GM18508 (cell line): ENCODE data around the gene ACBD6.
"Not testable (repeated sequence)": the region's sequence is repeated elsewhere in the genome, so short reads cannot be mapped to it uniquely, and the experiment has no call there.

ENCODE experiments used
- ATAC-seq: cut with Tn5 transposase; IDR thresholded peaks from one replicate; pipeline ENCODE4 v1.9.1; 2021; ENCODE audit warnings: moderate number of reproducible peaks; ENCODE audit not compliant: insufficient read depth, unreplicated experiment

Gene ACBD6

DNA sequence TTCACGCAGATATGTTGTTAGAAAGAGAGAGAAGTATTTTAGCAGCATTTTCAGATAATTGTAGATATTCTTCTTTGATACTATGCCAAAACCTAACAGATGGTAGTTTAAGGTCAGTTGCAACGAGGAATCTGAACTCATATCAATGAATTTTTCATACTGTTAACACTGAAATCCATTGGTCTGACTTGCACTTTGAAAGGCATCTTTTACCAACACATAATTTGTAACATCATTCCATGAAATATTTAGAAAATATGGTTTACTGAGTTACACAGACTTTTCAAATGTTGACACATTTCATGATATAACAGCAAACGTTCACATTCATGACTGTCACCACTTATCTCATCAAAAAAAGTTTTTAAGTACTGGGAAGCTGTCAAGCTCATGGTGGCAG is 4.6 kb downstream of the ACBD6 start:
- ATAC-seq, result no peak

DNA sequence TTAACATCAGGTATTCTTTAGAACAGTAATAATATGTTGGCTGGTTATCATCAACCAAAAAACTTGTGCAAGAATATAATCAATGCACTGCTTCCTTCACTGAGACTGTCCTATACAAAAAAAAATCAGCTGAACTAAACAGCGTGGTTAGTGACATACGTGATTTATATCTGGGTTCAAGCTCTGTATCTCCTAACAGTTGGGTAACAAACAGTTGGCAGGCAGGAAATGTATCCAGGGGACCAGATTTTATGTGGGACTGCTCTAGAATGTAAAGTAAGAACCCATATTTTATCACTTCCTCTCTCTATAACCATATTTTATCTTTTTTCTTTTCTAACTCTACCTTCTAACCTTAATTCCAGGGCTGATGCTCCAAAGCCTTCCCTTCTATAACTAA is 8.0 kb downstream of the ACBD6 start:
- no peak for ATAC-seq

DNA sequence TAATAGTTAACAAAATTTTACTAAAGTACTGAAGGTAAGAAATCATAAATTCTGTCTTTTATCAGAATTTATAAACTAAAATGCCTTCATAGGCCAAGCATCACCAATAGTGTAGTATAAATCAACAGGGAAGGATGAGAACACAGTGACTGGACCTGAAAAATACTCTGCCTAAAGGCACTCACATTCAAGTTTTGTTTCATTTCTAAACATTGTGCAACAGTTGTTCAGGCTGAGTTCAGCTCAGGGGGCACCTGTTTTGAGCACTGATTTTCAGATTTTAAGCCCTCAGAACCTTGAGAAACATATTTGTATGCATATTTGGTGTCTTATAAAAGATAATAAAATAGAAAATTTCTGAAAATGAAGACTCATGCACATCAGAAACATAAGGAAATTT is 12.4 kb downstream of the ACBD6 start:
- ATAC-seq, result no peak

DNA sequence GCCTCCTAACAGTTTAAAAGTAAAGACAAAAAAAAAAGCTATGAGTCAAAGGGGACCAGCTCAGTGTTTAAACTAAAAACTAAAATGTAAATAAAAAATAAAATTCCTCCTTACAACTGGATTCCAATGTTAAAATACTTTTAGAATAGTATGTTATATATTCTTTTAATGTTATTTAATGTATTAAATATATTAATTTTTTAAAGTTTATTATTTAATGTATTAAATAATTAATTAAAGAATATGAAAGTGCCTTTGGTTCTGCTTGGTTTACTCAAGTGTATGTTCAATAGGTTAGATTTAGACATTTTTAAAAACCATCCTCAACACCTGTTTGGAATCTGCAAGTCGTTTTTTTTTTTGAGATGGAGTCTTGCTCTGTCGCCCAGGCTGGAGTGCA is 13.1 kb downstream of the ACBD6 start:
- no peak for ATAC-seq

DNA sequence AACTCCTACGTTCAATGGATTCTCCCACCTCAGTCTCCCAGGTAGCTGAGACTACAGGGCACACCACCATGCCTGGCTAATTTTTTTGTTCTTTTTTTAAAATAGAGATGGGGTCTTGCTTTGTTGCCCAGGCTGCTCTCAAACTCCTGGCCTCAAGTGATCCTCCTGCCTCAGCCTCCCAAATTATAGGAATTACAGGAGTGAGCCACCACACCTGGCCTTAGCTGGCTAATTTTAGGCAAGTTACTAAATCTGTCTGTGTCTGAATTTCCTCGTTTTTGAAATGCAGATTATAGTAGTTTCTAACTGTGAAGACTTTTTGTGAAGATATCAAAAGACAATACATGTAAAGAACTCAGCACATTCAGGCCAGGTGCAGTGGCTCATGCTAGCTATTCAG is 13.7 kb downstream of the ACBD6 start:
- ATAC-seq, result no peak

DNA sequence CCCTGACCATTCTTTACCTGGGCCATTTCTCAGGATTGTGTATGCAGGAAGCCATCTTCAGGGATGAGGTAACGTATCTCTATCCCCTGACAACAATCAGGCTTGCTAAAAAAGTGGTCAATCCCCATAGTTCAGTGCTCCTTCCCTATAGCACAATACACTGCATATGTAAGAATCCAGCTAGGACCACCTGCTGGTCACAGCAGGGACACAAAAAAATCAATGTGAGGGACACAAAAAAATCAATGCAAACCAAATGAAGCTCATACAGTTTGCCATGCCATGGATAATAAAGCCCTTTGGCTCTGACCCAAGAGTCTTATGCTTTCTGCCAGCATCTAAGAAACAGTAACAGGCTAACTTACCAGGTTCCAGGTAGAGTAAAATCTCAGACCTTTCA is 16.3 kb downstream of the ACBD6 start:
- ATAC-seq, result no peak

DNA sequence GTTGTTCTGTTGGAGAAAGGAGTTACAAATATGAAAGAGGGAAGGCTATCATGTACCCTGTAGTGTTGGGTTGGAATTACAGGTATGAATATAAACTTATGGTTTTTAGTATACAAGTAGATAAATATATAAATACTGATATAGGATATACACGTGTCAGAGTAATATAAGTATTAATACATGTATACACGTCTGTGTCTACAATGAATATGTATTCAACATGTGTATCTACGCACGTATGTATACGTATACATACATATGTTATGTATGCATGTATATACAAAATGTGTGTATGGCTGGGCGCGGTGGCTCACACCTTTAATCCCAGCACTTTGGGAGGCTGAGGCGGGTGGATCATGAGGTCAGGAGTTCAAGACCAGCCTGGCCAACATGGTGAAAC is 17.9 kb downstream of the ACBD6 start:
- ATAC-seq, result no peak

DNA sequence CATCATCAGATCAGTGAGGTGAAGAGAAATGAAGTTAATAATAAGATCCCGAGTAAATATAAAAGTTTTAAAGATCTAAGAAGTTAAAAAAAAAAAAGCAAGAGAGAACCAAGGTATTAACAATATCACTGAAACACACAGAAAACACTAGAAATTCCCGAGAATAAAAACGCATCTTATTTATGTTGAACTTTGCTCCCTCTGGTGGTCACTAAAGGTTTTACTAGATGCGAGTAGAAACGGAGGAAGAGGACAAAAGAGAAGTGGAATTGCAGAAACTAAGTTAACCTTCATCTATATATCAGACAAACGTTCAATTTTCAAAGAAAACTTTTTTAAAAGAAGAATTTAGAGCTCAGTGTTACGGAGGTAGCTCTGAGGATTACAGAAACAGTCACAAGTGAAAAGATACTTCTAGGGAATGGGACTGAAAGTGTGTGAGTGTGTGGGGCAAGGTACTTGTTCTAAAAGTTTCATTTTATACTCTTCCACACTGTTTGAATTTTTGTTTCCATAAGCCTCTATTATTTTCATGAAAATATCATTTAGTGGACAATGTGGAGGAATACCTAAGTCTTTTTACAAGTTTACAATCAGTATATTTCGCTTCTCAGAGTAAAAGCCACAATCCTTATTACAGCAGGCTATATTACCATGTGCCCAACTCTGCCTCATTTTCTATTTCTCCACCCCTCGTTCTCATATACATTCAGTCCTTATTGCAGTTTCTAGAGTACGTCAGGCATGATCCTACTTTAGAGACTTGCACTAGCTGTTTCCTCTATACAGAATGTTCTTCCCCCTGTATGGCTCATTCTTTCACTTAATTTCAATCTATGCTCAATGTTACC is 19.7 kb downstream of the ACBD6 start:
- ATAC-seq, result no peak

DNA sequence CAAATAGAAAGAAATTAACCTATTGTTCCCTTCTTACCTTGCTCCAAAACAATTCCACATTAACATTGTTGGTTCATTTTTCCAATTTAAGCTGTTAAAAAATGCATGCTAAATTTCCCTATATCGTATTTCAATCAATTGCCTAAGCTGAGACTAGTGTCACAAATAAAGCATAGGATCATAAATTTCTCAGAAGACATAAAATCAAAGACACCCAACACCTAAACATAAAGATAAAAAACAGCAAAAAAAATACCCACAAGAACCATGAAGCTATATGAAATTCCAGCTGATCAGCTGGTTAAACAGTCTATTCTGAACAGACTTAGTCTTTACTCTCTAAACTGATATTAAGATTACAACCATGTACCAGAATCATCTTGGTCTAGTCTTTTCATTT is 32.3 kb downstream of the ACBD6 start:
- no peak for ATAC-seq

DNA sequence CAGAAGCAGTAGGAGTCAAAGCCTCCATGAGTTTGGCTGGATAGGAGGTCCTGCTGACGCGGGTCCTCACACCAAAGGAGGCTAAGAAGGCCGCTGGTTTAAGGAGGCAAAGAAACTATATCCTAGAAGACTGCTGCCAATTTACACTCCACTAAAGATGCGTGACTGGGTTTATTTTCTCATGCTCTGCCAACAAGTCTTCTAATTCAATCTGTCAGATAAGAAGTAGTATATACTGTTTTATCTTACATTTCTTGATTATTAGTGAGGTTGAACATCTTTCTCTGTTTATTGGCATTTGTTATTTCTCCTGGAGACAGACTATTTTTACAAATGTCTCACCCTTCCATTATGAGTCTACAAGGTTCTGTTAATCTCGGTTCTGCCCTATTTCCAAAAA is 34.1 kb downstream of the ACBD6 start:
- no peak for ATAC-seq

DNA sequence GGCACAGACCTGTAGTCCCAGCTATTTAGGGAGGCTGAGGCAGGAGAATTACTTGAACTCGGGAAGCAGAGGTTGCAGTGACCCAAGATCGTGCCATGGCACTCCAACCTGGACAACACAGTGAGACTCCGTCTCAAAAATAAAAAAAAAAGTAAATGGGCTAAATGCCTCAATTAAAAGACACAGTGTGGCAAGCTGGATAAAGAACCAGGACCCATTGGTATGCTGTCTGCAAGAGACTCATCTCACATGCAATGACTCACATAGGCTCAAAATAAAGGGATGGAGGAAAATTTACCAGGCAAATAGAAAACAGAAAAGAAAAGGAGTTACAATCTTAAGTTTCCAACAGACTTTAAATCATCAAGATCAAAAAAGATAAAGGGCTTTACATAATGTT is 40.3 kb downstream of the ACBD6 start:
- ATAC-seq, result no peak

DNA sequence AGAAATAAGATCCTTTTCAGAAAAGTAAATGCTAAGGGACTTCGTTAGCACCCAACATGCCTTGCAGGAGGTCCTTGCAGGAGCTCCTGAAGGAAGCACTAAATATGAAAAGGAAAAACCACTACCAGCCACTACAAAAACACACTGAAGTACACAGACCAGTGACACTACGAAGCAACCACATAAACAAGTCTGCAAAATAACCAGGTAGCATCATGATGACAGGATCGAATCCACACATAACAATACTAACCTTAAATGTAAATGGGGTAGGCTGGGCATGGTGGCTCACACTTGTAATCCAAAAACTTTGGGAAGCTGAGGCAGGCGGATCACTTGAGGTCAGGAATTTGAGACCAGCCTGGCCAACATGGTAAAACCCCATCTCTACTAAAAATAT is 40.7 kb downstream of the ACBD6 start:
- ATAC-seq, result not testable (repeated sequence)

DNA sequence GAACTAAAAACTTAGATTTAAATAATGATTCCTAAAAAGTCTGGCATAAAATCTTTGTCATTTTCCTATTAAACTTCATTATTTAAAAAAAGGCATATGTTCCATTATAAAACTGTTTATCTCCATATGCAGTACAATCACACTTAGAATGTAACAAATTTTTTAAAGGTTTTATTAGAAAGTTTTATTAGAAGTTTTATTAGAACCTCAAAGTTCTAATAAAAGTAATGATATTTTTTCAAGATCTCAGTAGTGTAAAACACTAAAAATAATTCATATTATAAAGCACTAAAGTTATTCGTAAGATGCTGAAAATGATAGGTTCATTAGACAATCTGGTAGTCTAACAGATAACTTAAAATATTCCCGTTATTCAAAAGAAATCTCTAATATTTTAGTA is 43.6 kb downstream of the ACBD6 start:
- no peak for ATAC-seq

DNA sequence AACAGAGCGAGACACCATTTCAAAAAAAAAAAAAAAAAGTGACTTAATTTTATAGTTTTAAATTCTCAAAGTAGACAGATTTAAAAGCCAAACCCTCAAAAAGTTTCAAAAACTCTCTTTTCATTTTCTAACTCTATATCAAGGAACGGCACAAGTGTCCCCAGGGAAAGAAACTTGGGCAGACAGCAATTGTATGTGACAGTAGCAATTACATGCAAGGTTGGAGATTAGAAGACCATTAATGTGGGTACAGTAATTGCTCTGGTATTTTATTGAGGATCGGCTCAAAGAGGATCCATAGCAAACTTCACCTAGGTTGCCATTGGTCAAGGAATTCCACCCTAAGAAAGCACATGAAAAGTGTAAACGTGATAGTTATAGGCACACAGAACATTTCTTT is 46.2 kb downstream of the ACBD6 start:
- ATAC-seq, result no peak

DNA sequence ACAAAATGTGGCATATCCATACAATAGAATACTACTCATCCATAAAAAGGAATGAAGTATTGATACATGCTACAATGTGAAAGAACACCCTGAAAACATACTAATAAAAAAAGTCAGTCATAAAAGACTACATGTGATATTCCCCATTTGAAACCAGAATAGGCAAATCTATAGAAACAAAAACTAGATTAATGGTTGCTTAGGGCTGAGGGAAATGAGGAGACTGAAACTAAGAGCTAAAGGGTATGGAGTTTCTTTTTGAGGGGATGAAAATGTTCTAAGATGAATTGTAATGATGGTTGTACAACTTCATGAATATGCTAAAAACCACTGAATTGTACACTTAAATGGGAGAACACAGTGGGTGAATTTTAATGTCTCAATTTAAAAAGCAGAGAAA is 50.9 kb downstream of the ACBD6 start:
- no peak for ATAC-seq

DNA sequence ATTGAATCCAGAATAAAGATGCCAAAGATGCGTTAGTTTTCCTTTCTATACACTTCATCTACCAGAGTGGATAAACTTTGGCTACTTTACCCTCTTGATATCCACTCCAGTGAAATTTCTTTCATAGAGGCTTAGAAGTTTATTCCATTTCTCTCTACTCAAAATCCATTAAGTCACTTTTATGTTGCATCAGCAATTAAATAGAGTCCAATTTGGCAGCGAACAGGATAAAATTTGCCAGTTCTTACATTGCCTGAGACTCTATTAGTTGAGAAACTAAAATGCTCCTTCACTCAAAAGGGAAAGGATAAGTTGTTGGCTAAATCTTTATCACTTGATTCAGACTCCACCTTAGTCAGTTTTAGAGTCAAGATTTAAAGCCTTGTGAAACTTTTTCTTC is 57.9 kb downstream of the ACBD6 start:
- ATAC-seq, result no peak

DNA sequence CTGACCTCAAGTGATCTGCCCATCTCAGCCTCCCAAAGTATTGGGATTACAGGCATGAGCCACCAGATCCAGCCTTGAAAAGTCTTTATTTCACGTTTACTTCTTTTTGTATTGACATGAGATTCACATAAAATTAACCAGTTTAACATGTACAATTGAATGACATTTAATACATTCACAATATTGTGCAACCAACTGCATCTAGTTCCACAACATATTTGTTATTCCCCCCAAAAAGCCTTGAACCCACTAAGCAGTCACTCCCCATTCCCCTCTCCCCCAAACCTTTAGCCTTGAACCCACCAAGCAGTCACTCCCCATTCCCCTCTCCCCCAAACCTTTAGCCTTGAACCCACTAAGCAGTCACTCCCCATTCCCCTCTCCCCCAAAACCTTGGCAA is 62.0 kb downstream of the ACBD6 start:
- no peak for ATAC-seq

DNA sequence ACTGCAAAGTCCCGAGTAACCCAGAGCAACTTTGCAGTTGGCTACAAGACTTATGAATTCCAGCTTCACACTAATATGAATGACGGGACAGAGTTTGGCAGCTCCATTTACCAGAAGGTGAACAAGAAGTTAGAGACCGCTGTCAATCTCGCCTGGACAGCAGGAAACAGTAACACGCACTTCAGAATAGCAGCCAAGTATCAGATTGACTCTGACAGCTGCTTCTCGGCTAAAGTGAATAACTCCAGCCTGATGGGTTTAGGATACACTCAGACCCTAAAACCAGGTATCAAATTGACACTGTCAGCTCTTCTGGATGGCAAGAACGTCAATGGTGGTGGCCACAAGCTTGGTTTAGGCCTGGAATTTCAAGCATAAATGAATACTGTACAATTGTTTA is 66.8 kb downstream of the ACBD6 start:
- ATAC-seq, result no peak

DNA sequence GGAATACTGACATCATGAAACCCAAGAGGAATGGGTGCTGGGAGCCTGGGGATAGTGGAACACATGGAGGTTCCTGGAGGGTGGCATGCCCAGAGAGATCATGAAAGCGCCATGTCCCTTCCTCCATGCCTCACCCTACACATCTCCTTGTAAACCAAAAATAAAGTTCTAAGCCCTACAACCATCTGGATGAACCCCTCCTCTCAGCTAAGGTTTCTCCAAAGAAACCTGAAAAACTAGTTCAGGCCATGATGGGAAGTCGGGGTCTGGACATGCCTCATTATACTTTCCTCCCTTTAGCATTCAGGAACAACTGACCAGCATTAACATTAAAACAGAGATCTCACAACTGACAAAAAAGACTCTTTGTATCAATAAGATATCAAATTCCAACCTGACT is 68.5 kb downstream of the ACBD6 start:
- ATAC-seq, result no peak

DNA sequence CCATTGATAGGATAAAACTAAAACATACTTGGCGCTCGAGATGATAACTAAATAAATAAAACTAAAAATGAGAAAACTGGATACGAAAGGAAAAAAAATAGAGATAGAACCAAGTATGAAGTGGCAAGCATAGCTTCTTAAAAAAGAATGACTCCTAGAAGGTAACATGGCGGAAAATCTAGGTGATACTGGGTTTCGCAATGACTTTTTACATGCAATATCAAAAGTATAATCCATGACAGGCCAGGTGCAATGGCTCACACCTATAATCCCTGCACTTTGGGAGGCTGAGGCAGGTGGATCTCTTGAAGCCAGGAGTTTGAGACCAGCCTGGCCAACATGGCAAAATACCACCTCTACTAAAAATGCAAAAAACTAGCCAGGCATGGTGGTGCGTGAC is 70.7 kb downstream of the ACBD6 start:
- no peak for ATAC-seq

DNA sequence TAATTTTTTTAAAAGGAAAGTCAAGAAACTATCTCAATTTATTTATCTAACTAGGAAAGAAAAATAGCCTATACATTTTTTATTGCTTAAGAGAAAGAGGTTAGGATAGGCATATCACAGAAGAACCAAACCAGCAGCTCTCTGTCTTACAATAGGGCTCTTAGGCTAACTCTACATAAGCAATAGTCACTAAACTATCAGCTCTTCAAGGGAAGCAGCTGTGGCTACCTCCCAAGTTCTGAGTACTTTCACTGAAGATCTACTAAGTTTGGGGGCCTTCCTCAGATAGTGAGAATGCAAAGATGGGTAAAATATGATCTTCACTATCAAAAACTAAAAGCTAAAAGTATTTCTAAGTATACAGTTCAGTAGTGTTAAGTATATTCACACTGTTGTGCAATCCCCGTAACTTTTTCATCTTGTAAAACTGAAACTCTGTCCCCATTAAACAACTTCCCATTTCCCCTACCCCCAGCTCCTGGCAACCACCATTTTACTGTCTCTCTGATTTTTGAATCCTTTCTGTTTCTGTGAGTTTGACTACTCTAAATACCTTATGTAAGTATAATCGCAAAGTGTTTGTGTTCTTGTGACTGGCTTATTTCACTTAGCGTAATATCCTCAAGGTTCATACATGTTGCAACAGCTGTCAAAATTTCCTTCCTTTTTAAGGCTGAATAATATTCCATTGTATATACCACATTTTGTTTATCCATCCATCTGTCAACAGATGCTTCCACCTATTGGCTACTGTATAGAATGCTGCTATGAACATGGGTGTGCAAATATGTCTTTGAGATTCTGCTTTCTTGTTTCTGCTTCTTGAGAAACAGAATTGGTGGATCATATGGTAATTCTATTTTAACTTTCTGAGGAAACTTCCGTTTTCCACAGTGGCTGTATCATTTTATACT is 73.3 kb downstream of the ACBD6 start:
- ATAC-seq, result no peak

DNA sequence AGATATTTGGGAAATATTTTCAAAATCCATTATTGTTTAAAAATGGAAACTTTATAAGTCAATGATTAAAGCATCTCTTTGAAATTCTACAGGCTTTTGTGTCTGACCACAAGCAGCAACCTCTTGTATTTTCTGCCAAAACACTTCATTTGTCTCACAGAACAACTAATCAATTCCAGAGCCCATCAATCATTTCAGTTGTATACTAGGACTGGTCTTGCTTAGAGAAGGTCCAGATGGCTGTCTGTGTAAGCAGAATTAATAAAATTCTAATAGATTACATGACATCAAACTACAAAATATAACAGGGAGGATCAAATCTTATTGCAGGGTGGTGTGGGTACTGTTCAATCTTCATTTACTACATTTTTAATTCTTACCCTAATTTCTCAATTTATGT is 76.4 kb downstream of the ACBD6 start:
- no peak for ATAC-seq
